Pancreas (tissue), 10 donors: ENCODE results near the gene ANK2. TPM values are rescaled to one million over a fixed set of nuclear protein-coding genes. Genes with fewer than 3 reads are reported as not detected.
"Not testable (repeated sequence)": the region's sequence is repeated elsewhere in the genome, so short reads cannot be mapped to it uniquely, and the experiment has no call there.

Experiments
- ATAC-seq, 4 donors: fragments of 200-7000 bp; cut with Tn5 transposase; one replicate each; pipeline versions ENCODE4 v1.8.0 to v1.9.1; 2020; ENCODE audit warnings: mild to moderate bottlenecking in 4 of 4, moderate library complexity in 4 of 4
- DNase-seq, 6 donors: peaks; one replicate each; pipeline ENCODE4 v3.0.0-alpha.2; 2020
- FAIRE-seq: peaks from 2 replicates; lab custom pipeline; 2012; peaks lifted over from hg19 to GRCh38; lab: Jason Lieb, UNC
- H3K27ac ChIP-seq, 4 donors: fragments of 200-600 bp; sonication (generic); 1 replicate in 3 of 4; 2 replicates in 1 of 4; pipeline versions ENCODE4 v1.5.0 to v1.8.0; 2020
- H3K27me3 ChIP-seq, 4 donors: fragments of 200-600 bp; one replicate each; pipeline ENCODE4 v1.8.0; 2021
- H3K36me3 ChIP-seq, 3 donors: fragments of 200-600 bp; sonication (generic) in 1 of 3; one replicate each; pipeline versions ENCODE4 v1.5.0 to v1.8.0; 2020 to 2021
- H3K4me1 ChIP-seq, 3 donors: fragments of 200-600 bp; one replicate each; pipeline ENCODE4 v1.8.0; 2021
- H3K4me3 ChIP-seq, 4 donors: fragments of 200-600 bp; sonication (generic) in 2 of 4; one replicate each; pipeline versions ENCODE4 v1.5.0 to v1.8.0; 2020 to 2021
- H3K9me3 ChIP-seq, 4 donors: fragments of 200-600 bp; one replicate each; pipeline ENCODE4 v1.8.0; 2021
- CTCF ChIP-seq, 4 donors: fragments of 200-600 bp; sonication (generic) in 3 of 4; IDR thresholded peaks; one replicate each; pipeline versions ENCODE4 v1.5.0 to v1.8.0; 2021; ENCODE audit warnings: antibody characterized with exemption in 4 of 4
- WGBS, 2 donors: extraction: QIAGEN DNeasy Blood & Tissue Kit; methylation state at CpG; one replicate each; pipeline ENCODE4 v1.1.7; 2013; 5-methylcytosine and 5-hydroxymethylcytosine counted together
- intact Hi-C, 3 donors: fragments of 100-400 bp; cut with DNase I; formaldehyde crosslinking; loops; one replicate each; pipeline versions ENCODE4 v1.11.1 to v1.14.2; 2022
- polyA plus RNA-seq, 2 donors: library from polyadenylated mRNA; stranded (reverse); fragments of 200-250 nt; gene quantifications; one replicate each; pipeline ENCODE4 v1.2.3, GENCODE V29; 2013
- total RNA-seq, 6 donors: library from RNA; stranded (reverse); fragmentation: NEBNext Ultra II Directional in 4 of 6; extraction: Animal tissue kit (Norgen Biotek cat#: 25700) in 4 of 6; gene quantifications; one replicate each; pipeline versions ENCODE4 v1.2.1 to v1.2.4, GENCODE V29; 2021 to 2023
- donor health status: healthy with polysubstance abuse.
- donor health status: DM: no; HTN: no; CAD: no; lungs with moderate emphysema.
- donor health status: DM: no; HTN: no; CAD: no.
- donor health status: control.
- donor health status: control.
- donor health status: Bipolar disorder and iron deficiency.
- donor health status: DM: yes; HTN: yes; CAD: no.
- donor health status: DM: no; HTN: no; CAD: no.
- donor health status: DM: no; HTN: no; CAD: no.
- donor health status: DM: yes; HTN: yes; CAD: no.

Gene ANK2
- total and polyA plus RNA-seq, 8 donors, result 1.0 to 4.2 (median 2.7) TPM

GRCh38 chr4:113064244-113064643 is 14.8 kb downstream of the ANK2 start:
- TF ChIP-seq CTCF (IDR thresholded peaks at IDR 0.05), result no peak
- H3K27me3 ChIP-seq, result no peaks in the 10 kb centered on the region
- ATAC-seq (peak in 3 of 4 donors; percentile 41 to 85 (median 69)), DNase-seq (peak in 1 of 6 donors; percentile 21), FAIRE-seq (no peak)
- WGBS, 2 donors, result 17% methylated on average over 5 of the region's 5 CpGs
- H3K4me3 ChIP-seq, result no peak overlapping the region
- no peaks in the 10 kb centered on the region for H3K9me3 ChIP-seq
- H3K27ac ChIP-seq, result no peak overlapping the region
- intact Hi-C loops, result no loop called here
- no peaks in the 10 kb centered on the region for H3K4me1 ChIP-seq
- no peaks in the 10 kb centered on the region for H3K36me3 ChIP-seq

GRCh38 chr4:113065629-113066028 is 16.2 kb downstream of the ANK2 start:
- FAIRE-seq (no peak), DNase-seq (no peak), ATAC-seq (no peak)
- intact Hi-C loops, result no loop called here
- Histone ChIP-seq H3K27me3 (no peaks in the 10 kb centered on the region), H3K4me3 (no peak overlapping the region), H3K36me3 (no peaks in the 10 kb centered on the region), H3K27ac (no peak overlapping the region), H3K9me3 (no peaks in the 10 kb centered on the region), H3K4me1 (no peaks in the 10 kb centered on the region)
- WGBS, 2 donors, result 43 to 54% methylated on average over 3 of the region's 3 CpGs
- TF ChIP-seq CTCF (IDR thresholded peaks at IDR 0.05), result no peak

- H3K27me3 ChIP-seq, ATAC-seq, H3K4me1 ChIP-seq, FAIRE-seq, H3K9me3 ChIP-seq, intact Hi-C loops, H3K36me3 ChIP-seq, H3K27ac ChIP-seq, DNase-seq, H3K4me3 ChIP-seq: not testable (repeated sequence)
- 75 to 92% methylated on average over 3 of the region's 3 CpGs for WGBS, 2 donors
These were observed 19.3 kb downstream of the ANK2 start for GRCh38 chr4:113068771-113069170.

GRCh38 chr4:113069212-113069892 is 19.9 kb downstream of the ANK2 start:
- FAIRE-seq, result no peak
- intact Hi-C loops, result no loop called here
- Histone ChIP-seq H3K9me3 (no peaks in the 10 kb centered on the region), H3K4me1 (no peaks in the 10 kb centered on the region), H3K36me3 (no peaks in the 10 kb centered on the region), H3K27me3 (no peaks in the 10 kb centered on the region), H3K4me3 (no peak overlapping the region), H3K27ac (no peak overlapping the region)
- ATAC-seq, result no peak
- no peak for DNase-seq
- TF ChIP-seq CTCF (IDR thresholded peaks at IDR 0.05), result no peak
- 75 to 85% methylated on average over 7 of the region's 7 CpGs for WGBS, 2 donors

- no peaks in the 10 kb centered on the region for H3K27me3 ChIP-seq
- ATAC-seq (no peak), DNase-seq (no peak), FAIRE-seq (no peak)
- no peaks in the 10 kb centered on the region for H3K4me1 ChIP-seq
- intact Hi-C loops, result no loop called here
- TF ChIP-seq CTCF (IDR thresholded peaks at IDR 0.05), result no peak
- no peak overlapping the region for H3K27ac ChIP-seq
- no peaks in the 10 kb centered on the region for H3K9me3 ChIP-seq
- H3K4me3 ChIP-seq, result no peak overlapping the region
- 62 to 75% methylated on average over 2 of the region's 2 CpGs for WGBS, 2 donors
- H3K36me3 ChIP-seq, result no peaks in the 10 kb centered on the region
These were observed 21.3 kb downstream of the ANK2 start for GRCh38 chr4:113070755-113071154.
